ENCODE measurements around the gene SIGLEC5. TPM values are rescaled to one million over a fixed set of nuclear protein-coding genes. Genes with fewer than 3 reads are reported as not detected.

Gene SIGLEC5, protein sequence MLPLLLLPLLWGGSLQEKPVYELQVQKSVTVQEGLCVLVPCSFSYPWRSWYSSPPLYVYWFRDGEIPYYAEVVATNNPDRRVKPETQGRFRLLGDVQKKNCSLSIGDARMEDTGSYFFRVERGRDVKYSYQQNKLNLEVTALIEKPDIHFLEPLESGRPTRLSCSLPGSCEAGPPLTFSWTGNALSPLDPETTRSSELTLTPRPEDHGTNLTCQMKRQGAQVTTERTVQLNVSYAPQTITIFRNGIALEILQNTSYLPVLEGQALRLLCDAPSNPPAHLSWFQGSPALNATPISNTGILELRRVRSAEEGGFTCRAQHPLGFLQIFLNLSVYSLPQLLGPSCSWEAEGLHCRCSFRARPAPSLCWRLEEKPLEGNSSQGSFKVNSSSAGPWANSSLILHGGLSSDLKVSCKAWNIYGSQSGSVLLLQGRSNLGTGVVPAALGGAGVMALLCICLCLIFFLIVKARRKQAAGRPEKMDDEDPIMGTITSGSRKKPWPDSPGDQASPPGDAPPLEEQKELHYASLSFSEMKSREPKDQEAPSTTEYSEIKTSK
- not detected in 2 replicates for total RNA-seq

DNA sequence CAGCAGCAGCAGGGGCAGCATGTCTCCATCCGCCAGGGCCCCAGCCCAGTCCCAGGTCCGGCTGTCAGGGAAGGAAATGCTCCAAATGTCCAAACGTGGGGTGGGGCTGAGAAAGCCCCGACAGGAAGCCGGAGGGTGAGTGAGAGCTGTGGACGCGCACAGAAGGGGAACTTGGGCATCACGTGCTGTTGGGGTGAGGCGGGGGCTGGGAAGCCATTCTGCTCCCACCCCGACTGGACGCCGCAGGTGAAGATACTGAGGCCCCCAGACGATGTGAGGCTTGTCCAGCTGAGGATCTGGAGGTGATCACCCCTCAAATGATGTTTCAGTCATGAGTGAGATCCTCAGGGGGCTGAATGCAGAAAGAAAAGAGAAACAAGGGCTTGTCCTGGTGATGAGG is at the start of gene SIGLEC5:
Gene SIGLEC5, minus strand, starts transcription at position 87 of the 400 bp plus-strand sequence. Its CDS starts 66 bp downstream, at position 21.

DNA sequence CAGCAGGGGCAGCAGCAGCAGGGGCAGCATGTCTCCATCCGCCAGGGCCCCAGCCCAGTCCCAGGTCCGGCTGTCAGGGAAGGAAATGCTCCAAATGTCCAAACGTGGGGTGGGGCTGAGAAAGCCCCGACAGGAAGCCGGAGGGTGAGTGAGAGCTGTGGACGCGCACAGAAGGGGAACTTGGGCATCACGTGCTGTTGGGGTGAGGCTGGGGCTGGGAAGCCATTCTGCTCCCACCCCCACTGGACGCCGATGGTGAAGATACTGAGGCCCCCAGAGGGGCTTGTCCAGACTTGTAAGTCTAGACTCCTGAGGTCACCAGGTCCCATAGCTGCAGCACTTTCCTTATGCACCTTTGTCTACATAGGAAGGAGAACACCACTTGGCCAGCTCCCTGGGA is 16.5 kb upstream of the SIGLEC5 start, which contains the start of gene SIGLEC14:
Gene SIGLEC14, minus strand, starts transcription at position 96 of the 400 bp plus-strand sequence. Its CDS starts 66 bp downstream, at position 30.

DNA sequence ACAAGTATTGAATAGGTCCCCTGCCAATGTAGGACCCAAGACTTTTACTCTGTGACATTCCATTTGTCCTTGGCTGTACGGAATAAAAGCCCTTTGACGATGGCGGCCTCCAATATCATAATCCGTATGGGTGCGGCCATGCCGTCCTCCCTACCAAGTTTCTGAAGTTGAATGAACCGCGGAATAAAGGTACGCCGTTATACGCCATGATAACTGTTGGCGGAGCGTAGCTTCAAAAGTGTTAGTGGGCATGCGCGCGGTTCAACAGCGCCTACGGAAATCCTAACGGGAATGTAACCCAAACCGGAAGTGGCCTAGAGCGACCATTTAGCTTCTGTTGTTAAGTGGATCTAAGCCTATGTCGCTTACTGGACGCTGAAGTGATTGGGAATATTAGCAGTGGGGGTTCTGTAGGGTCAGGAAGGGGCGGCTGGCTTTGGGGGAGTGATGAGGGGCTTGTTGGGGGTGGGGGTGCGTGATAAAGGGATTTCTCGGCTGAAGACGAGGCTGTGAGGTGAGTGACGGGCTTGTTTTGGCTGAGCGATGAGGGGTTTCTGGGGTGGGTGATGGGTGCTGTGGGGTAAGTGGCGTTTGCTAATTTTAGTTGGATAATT is 59.1 kb downstream of the SIGLEC5 start, which contains the start of gene ZNF175:
Gene ZNF175, plus strand, starts transcription at position 322 of the 614 bp plus-strand sequence. CDS start 2,047 bp downstream, outside the sequence.

Other genes with a start within 250 kb of the SIGLEC5 start
- gene LIM2, start 242.4 kb downstream of the SIGLEC5 start, total RNA-seq: not detected in 2 replicates
- not detected in 2 replicates for gene C19orf84, start 239.8 kb downstream of the SIGLEC5 start, total RNA-seq
- not detected in 2 replicates for gene SIGLEC10, start 212.8 kb downstream of the SIGLEC5 start, total RNA-seq
- gene SIGLEC8, start 171.9 kb downstream of the SIGLEC5 start, total RNA-seq: not detected in 2 replicates
- not detected in 2 replicates for gene CEACAM18, start 151.9 kb downstream of the SIGLEC5 start, total RNA-seq
- not detected in 2 replicates for gene SIGLEC12, start 128.6 kb downstream of the SIGLEC5 start, total RNA-seq
- gene SIGLEC6, start 98.7 kb downstream of the SIGLEC5 start, total RNA-seq: not detected in 2 replicates
- 2.9 and 6.1 TPM in 2 replicates for gene ZNF175, start 59.1 kb downstream of the SIGLEC5 start, total RNA-seq
- gene SIGLEC14, start 16.4 kb upstream of the SIGLEC5 start, total RNA-seq: not detected in 2 replicates
- gene SPACA6, start 62.9 kb upstream of the SIGLEC5 start, total RNA-seq: 5.2 and 9.4 TPM in 2 replicates
- under 0.01 and 0.15 TPM in 2 replicates for gene HAS1, start 93.6 kb upstream of the SIGLEC5 start, total RNA-seq
- not detected in 2 replicates for gene FPR1, start 121.5 kb upstream of the SIGLEC5 start, total RNA-seq
- gene FPR2, start 130.8 kb upstream of the SIGLEC5 start, total RNA-seq: not detected in 2 replicates
- under 0.01 TPM in 1 of 2 replicates, not detected in the other for gene FPR3, start 164.8 kb upstream of the SIGLEC5 start, total RNA-seq